HG02623 (cell line): ENCODE data around the gene PCGF3.
"Not testable (repeated sequence)": the region's sequence is repeated elsewhere in the genome, so short reads cannot be mapped to it uniquely, and the experiment has no call there.

Source experiments
- ATAC-seq: cut with Tn5 transposase; IDR thresholded peaks from one replicate; pipeline ENCODE4 v1.9.1; 2021; ENCODE audit warnings: moderate library complexity; ENCODE audit not compliant: unreplicated experiment

The PCGF3 gene

GRCh38 chr4:780255-780654 is 74.6 kb downstream of the PCGF3 start:
- ATAC-seq, result not testable (repeated sequence)

GRCh38 chr4:780716-781492 is 75.3 kb downstream of the PCGF3 start:
- no peak for ATAC-seq

GRCh38 chr4:781493-782216 is 76.0 kb downstream of the PCGF3 start:
- ATAC-seq, result peak; percentile 95

GRCh38 chr4:784401-785331 is 79.0 kb downstream of the PCGF3 start:
- ATAC-seq, result no peak

GRCh38 chr4:785332-786073 is 79.9 kb downstream of the PCGF3 start:
- no peak for ATAC-seq

- ATAC-seq, result no peak
Observed at GRCh38 chr4:786074-786741, 80.6 kb downstream of the PCGF3 start.

GRCh38 chr4:786861-787300 is 81.2 kb downstream of the PCGF3 start:
- ATAC-seq, result no peak

- no peak for ATAC-seq
Observed at GRCh38 chr4:787561-787981, 81.9 kb downstream of the PCGF3 start.

- no peak for ATAC-seq
Observed at GRCh38 chr4:788006-788635, 82.5 kb downstream of the PCGF3 start.

- ATAC-seq, result no peak
Observed at GRCh38 chr4:788636-789297, 83.1 kb downstream of the PCGF3 start.

GRCh38 chr4:789571-790465 is 84.2 kb downstream of the PCGF3 start:
- no peak for ATAC-seq

GRCh38 chr4:790466-790820 is 84.8 kb downstream of the PCGF3 start:
- no peak for ATAC-seq

- ATAC-seq, result no peak
Observed at GRCh38 chr4:791252-791897, 85.7 kb downstream of the PCGF3 start.

- no peak for ATAC-seq
Observed at GRCh38 chr4:791898-792625, 86.4 kb downstream of the PCGF3 start.

- no peak for ATAC-seq
Observed at GRCh38 chr4:792626-793092, 87.0 kb downstream of the PCGF3 start.

- no peak for ATAC-seq
Observed at GRCh38 chr4:793093-793861, 87.6 kb downstream of the PCGF3 start.
